GM12874 (cell line): Measurements from ENCODE around the gene PPM1L.

Experiments
- TF ChIP-seq, protein P1 (sequence below): IDR thresholded peaks from 2 replicates; pipeline ENCODE4 v1.5.1; 2011; ENCODE audit warnings: low read depth, mild to moderate bottlenecking, control low read depth, low read length, moderate library complexity; ENCODE audit not compliant: insufficient read depth

PPM1L gene

DNA sequence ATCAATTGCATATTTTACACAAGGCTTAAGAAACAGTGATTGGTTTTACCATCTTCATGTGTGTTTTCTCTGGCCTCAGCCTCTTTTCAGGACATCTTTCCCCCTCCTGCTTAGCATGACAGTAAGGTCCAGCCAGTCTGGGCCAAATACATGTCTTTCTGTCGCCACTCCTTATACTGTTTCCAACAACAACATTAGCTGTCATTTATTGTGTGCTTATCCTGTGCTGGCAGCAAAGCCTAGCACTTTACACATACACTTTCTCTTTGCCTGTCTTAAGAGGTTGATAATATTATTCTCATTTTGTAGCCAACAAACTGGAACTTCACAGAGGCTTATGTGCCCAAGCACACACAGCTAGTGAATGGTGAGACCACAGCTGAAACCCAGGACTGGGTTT, 311.3 kb downstream of the PPM1L start:
- TF ChIP-seq, protein P1, sequence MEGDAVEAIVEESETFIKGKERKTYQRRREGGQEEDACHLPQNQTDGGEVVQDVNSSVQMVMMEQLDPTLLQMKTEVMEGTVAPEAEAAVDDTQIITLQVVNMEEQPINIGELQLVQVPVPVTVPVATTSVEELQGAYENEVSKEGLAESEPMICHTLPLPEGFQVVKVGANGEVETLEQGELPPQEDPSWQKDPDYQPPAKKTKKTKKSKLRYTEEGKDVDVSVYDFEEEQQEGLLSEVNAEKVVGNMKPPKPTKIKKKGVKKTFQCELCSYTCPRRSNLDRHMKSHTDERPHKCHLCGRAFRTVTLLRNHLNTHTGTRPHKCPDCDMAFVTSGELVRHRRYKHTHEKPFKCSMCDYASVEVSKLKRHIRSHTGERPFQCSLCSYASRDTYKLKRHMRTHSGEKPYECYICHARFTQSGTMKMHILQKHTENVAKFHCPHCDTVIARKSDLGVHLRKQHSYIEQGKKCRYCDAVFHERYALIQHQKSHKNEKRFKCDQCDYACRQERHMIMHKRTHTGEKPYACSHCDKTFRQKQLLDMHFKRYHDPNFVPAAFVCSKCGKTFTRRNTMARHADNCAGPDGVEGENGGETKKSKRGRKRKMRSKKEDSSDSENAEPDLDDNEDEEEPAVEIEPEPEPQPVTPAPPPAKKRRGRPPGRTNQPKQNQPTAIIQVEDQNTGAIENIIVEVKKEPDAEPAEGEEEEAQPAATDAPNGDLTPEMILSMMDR, result no peak

DNA sequence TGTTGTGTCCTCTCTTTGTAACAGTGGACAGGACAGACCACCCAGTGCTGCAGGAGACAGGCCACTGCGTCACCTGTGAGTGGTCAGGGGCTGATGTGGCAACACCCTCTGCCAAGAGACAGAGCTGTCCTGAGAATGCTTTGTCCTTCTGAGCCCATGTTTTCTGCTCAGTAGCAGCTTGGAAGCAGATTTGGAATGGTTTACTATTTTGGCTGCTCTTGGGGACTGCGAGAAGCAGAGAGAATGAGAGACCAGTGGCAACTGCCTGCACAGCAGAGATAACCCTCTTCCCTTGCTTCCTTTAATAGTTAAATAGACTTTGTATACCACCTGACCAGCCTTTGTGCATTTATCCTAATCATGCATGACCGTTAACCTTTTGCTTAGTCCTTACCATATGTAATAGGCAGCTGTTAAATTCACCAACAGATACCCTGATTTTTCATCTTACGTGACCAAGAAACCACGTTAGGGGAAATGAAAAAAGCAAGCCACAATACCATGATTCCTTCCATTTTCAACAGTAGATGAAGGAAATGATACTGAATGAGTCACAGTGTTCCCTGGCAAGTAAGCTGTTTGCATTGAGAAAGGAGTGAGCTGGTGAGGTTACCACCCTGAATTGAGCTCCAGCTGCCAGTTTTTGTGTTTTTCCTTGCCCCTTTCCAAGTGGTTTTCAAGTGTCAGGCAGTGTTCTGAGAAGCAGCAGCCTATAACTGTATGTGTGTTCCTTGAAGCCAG, 313.6 kb downstream of the PPM1L start:
- TF ChIP-seq, protein P1, result no peak

DNA sequence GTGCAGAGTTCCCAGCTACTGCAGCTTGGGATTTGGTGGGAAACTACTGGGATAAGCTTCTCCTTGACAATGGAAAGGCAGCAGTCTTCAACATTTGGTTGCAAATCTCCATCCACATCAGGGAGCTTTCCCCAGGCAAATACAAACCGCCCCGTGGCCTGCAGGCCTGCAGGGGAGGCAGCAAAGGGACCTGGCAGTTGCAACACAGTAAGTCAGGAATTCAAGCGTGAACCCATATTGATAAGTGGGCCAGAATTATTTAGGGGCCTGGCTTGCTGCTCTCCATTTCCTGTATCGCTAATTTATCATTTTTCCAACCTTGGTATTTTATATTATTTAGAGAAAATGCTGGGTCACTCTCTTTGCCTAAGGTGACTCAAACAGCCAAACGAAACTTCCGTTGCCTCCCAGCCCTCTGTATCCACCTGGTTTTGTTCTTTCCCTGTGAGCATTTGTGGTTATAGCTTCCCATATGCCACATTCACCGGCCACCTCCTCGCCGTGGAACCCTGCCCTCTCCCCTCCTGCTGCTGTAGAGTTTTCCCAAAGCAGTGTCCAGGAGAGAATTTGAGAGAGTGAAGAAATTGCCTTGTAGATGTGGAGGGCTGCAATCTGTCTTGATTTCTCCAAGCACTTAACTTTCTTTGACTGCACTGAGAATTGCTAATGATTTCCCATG, 314.4 kb downstream of the PPM1L start:
- TF ChIP-seq, protein P1, result no peak

DNA sequence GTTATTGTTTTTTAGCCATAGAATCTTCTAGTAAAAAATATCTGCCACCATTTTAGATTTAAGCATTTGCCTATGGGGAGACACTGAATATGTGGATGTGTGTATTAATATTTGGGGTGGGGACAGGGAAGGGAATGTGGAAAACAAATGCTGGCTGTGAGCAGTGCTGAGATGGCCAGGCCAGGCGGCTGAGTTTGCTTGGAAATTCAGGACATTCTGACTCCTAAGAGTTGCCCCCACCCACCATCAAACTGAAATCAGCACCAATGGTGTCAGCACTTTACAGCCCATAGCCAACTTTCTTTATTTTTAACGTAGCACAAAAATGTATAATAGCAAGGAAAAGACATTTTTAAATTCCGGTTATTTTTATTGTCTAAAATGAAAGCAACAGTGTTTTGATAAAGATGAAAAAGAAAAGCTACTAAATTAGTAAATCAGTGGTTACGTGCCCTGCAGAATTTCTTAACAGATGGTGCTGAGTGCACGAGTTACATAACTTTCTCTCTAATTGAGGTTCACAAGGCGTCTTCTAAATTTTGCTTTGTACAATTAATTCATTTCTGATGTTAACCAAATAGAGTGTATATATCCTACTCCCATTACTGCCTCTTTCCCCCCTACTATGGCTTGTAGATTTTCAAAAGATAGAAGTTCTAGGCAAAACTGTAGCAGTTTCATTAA, 315.1 kb downstream of the PPM1L start:
- TF ChIP-seq, protein P1, result no peak

DNA sequence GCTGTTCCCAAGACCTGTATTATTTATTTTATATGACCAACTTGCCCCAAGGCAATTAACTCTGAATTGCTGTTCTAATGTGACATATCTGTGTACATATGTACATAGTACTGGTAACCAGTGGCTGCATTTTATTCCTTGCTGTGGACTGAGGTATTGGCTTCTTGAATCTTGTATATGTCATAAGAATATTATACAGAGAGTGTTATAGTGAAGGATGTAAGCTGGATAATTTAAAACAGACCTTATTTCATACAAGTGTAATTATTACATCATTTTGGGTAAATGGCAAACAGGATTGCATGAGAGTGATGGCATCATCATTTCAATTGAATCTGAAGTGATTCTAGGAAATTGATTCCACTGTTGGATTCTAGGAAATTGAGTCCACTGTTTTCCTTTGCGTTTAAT, 316.2 kb downstream of the PPM1L start:
- TF ChIP-seq, protein P1, result no peak

DNA sequence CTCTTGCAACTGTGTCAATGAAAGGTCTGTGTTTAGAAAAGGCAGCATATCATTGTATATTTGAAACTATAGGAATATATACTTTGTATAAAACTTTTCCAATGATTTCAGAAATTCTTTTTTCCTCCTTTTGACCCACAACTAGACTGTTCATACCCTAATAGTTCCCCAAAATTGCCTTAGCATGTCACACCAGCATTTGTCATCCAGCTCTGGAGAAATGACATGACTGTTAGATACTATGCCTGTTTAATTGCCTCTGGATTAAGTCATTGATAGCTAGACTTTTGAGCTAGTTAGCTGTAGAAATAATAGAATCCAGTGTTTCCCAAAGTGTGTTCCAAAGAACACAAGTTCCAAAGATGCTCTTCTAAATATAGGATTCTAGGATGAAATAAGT, 316.7 kb downstream of the PPM1L start:
- TF ChIP-seq, protein P1, result no peak

DNA sequence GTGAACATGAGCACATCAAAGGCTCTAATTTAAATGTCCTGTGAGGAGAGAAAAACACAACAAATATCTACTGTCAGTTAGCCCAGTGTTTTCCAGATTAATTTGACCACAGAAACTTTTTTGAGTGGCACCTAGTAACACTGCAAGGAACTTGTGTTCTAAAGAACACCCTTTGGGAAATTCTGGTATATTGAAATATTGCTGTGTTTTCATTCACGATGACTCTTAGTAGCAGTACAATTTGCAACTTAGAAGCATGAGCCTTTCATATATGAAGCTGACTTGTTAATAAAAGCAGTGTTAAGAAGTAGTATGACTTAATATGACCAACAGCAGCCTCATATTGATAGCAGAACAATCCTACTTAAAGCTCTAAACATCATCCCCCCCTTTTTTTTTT, 317.1 kb downstream of the PPM1L start:
- TF ChIP-seq, protein P1, result no peak
